IgD-negative memory B cell (primary cell): ENCODE data around the gene SCAI. TPM values are rescaled to one million over a fixed set of nuclear protein-coding genes. Genes with fewer than 3 reads are reported as not detected.
"Not testable (repeated sequence)": the region's sequence is repeated elsewhere in the genome, so short reads cannot be mapped to it uniquely, and the experiment has no call there.

Experiments
- H3K27ac Mint-ChIP-seq, 3 donors: one replicate each; pipeline ENCODE4 v1.8.0; 2020 to 2022; ENCODE audit warnings: mild to moderate bottlenecking in 3 of 3, mixed read lengths in 3 of 3, moderate library complexity in 1 of 3
- H3K27me3 Mint-ChIP-seq: one replicate; pipeline ENCODE4 v1.8.0; 2021; ENCODE audit warnings: mixed read lengths
- H3K36me3 Mint-ChIP-seq: one replicate; pipeline ENCODE4 v1.8.0; 2020; ENCODE audit warnings: mild to moderate bottlenecking, mixed read lengths
- H3K4me1 Mint-ChIP-seq, 3 donors: one replicate each; pipeline ENCODE4 v1.8.0; 2020 to 2022; ENCODE audit warnings: mixed read lengths in 3 of 3, mild to moderate bottlenecking in 1 of 3
- H3K4me3 Mint-ChIP-seq, 4 donors: one replicate each; pipeline ENCODE4 v1.8.0; 2020 to 2022; ENCODE audit warnings: mild to moderate bottlenecking in 4 of 4, mixed read lengths in 4 of 4, moderate library complexity in 3 of 4
- H3K9me3 Mint-ChIP-seq, 3 donors: one replicate each; pipeline ENCODE4 v1.8.0; 2020 to 2021; ENCODE audit warnings: mixed read lengths in 3 of 3, mild to moderate bottlenecking in 1 of 3
- polyA plus RNA-seq: library from polyadenylated mRNA; unstranded; fragments of 300-500 nt; fragmentation: Illumina TruSeq; gene quantifications from one replicate; pipeline ENCODE4 v1.2.3, GENCODE V29; 2021

SCAI gene
- polyA plus RNA-seq, 1 donor from 2014 or later = 4.9 TPM

DNA sequence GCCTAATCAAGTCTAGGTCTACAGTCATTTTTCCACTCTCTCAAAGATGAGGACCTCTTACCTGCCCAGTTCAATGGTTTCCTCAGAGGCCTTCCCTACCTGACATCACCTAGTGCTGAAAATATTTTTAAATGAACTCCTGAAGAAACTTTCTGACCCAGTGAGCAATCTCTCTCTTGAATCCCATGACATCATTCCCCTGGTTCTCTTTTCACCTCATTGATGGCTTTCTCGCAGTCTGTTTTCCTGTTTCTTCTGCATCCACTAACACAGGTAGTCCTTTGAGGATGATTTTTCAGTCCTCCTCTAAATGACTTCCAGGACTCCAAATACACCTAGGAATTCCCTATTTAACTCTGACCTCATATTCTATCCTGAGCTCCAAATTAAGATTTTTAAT, 40.3 kb downstream of the SCAI start:
- no peak overlapping the region for H3K4me3 Mint-ChIP-seq
- H3K4me1 Mint-ChIP-seq = peaks cover 2 to 7% (median 4%) of the 10 kb centered on the region in 3 donors
- peak overlapping the region in 1 of 3 donors; percentile 78 for H3K27ac Mint-ChIP-seq
- peaks cover 9% of the 10 kb centered on the region for H3K36me3 Mint-ChIP-seq
- no peaks in the 10 kb centered on the region for H3K27me3 Mint-ChIP-seq
- H3K9me3 Mint-ChIP-seq = no peaks in the 10 kb centered on the region

DNA sequence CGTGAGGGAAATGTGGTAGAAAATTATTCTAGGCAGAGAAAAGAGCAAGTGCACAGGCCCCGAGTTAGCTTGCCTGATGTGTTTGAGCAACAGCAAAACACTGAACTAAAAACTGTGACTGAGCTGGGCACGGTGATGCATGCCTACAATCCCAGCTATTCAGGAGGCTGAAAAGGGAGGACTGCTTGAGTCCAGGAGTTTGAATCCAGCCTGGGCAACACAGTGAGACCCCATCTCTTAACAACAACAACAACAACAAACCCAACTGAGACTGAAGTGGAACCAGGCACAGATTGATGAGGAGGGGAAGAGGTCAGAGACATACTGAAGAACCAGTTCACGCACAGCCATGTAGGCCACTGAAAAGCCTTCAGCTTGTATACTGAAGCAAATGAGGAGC, 42.5 kb downstream of the SCAI start:
- Mint-ChIP-seq H3K4me1 (peaks cover 2 to 4% (median 4%) of the 10 kb centered on the region in 3 donors), H3K36me3 (peaks cover 10% of the 10 kb centered on the region), H3K9me3 (peaks cover 0 to 5% (median 0%) of the 10 kb centered on the region in 3 donors), H3K27ac (peak overlapping the region in 1 of 3 donors; percentile 44), H3K4me3 (no peak overlapping the region), H3K27me3 (no peaks in the 10 kb centered on the region)

GRCh38 chr9:125099816-125100215, 43.5 kb downstream of the SCAI start:
- Mint-ChIP-seq H3K27ac (no peak overlapping the region), H3K4me1 (peaks cover 0 to 4% (median 4%) of the 10 kb centered on the region in 3 donors), H3K9me3 (peaks cover 0 to 5% (median 0%) of the 10 kb centered on the region in 3 donors), H3K36me3 (peaks cover 13% of the 10 kb centered on the region), H3K4me3 (no peak overlapping the region), H3K27me3 (no peaks in the 10 kb centered on the region)

DNA sequence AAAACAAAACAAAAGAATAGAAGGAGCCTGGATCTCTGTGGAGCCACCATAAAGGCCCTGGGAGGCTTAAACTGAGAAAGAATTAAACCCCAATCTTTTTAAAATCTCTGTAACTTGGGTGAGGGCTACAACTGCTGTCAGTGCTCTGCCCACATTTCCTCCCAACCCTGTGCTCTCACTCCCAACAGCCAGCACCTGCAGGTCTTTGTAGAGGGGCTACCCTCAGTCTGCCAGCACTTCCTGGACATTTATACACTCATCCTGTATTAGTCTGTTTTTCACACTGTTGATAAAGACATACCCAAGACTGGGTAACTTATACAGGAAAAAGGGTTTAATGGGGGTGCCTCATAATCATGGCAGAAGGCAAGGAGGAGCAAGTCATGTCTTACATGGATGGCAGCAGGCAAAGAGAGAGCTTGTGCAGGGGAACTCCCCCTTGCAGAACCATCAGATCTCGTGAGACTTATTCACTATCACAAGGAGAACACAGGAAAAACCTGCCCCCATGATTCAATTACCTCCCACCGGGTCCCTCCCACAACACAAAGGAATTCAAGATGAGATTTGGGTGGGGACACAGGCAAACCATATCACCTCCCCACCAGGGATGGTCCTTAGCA, 47.4 kb downstream of the SCAI start:
- Mint-ChIP-seq H3K9me3 (peaks cover 0 to 5% (median 0%) of the 10 kb centered on the region in 3 donors), H3K27ac (peak overlapping the region in 1 of 3 donors; percentile 71), H3K4me1 (peaks cover 4 to 5% (median 4%) of the 10 kb centered on the region in 3 donors), H3K4me3 (peak overlapping the region in 1 of 4 donors; percentile 53), H3K36me3 (peaks cover 11% of the 10 kb centered on the region), H3K27me3 (no peaks in the 10 kb centered on the region)

DNA sequence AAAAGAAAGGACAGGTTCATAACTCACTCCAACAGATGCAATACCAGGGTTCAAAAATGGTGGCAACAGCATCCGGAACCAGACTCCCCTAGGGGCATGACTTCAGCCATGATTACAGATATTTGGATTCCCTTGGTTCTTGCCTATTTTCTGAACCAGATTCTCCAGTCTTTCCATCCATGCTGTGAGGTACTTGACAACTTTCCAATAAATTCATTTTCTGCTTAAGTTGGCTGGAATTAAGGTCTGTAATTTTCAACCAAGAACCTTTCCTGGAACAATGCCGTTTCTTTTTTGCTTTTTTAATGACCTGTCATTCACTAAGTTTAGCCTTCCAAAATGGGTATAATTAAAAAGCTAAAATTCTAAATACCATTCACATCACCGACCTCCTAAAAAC, 52.2 kb downstream of the SCAI start:
- Mint-ChIP-seq H3K4me3 (no peak overlapping the region), H3K4me1 (peaks cover 4 to 9% (median 7%) of the 10 kb centered on the region in 3 donors), H3K9me3 (peaks cover 0 to 2% (median 0%) of the 10 kb centered on the region in 3 donors), H3K27me3 (no peaks in the 10 kb centered on the region), H3K36me3 (peaks cover 10% of the 10 kb centered on the region), H3K27ac (no peak overlapping the region)

GRCh38 chr9:125089331-125089730, 54.0 kb downstream of the SCAI start:
- H3K36me3 Mint-ChIP-seq = peaks cover 8% of the 10 kb centered on the region
- H3K4me1 Mint-ChIP-seq = peaks cover 6 to 9% (median 7%) of the 10 kb centered on the region in 3 donors
- H3K27ac Mint-ChIP-seq = no peak overlapping the region
- H3K27me3 Mint-ChIP-seq = no peaks in the 10 kb centered on the region
- H3K9me3 Mint-ChIP-seq = no peaks in the 10 kb centered on the region
- no peak overlapping the region for H3K4me3 Mint-ChIP-seq

DNA sequence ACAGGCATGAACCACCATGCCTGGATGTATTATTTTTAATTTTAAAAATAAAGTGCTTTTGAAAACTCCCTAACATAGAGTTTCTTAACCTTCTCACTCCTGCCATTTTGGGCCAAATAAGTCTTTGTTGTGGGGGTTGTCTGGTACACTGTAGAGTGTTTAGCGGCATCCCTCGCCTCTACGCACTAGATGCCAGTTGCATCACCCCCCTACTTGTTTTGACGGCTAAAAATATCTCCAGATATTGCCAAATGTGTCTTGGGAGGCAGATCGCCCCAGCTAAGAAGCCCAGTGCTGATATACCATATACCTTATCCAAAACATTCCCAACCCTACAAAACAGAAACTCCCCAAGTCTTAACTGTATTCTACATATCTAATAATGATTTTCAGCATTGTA, 54.6 kb downstream of the SCAI start:
- Mint-ChIP-seq H3K36me3 (peaks cover 6% of the 10 kb centered on the region), H3K4me1 (peaks cover 6 to 9% (median 7%) of the 10 kb centered on the region in 3 donors), H3K9me3 (peaks cover under 1 to 1% (median under 1%) of the 10 kb centered on the region in 3 donors)

GRCh38 chr9:125085703-125086477, 57.4 kb downstream of the SCAI start:
- Mint-ChIP-seq H3K9me3 (peaks cover 7 to 15% (median 9%) of the 10 kb centered on the region in 3 donors), H3K36me3 (peaks cover 18% of the 10 kb centered on the region), H3K4me3 (no peak overlapping the region), H3K27me3 (no peaks in the 10 kb centered on the region), H3K4me1 (peaks cover 2 to 7% (median 3%) of the 10 kb centered on the region in 3 donors), H3K27ac (no peak overlapping the region)

More for the DNA sequence above, 54.6 kb downstream of the SCAI start:
- Mint-ChIP-seq H3K27me3 (no peaks in the 10 kb centered on the region), H3K4me3 (no peak overlapping the region), H3K27ac (no peak overlapping the region)

DNA sequence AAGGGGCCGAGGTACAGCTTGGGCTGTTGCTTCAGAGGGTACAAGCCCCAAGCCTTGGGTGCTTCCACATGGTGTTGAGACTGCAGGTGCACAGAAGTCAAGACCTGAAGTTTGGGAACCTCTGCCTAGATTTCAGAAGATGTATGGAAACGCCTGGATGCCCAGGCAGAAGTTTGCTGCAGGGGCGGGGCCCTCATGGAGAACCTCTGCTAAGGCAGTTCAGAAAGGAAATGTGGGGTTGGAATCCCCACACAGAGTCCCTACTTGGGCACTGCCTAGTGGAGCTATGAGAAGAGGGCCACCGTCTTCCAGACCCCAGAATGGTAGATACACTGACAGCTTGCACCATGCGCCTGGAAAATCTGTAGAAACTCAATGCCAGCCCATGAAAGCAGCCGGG, 61.1 kb downstream of the SCAI start:
- H3K4me3 Mint-ChIP-seq, H3K27ac Mint-ChIP-seq, H3K27me3 Mint-ChIP-seq, H3K4me1 Mint-ChIP-seq: not testable (repeated sequence)
- Mint-ChIP-seq H3K36me3 (peaks cover 21% of the 10 kb centered on the region), H3K9me3 (peaks cover 7 to 17% (median 10%) of the 10 kb centered on the region in 3 donors)

DNA sequence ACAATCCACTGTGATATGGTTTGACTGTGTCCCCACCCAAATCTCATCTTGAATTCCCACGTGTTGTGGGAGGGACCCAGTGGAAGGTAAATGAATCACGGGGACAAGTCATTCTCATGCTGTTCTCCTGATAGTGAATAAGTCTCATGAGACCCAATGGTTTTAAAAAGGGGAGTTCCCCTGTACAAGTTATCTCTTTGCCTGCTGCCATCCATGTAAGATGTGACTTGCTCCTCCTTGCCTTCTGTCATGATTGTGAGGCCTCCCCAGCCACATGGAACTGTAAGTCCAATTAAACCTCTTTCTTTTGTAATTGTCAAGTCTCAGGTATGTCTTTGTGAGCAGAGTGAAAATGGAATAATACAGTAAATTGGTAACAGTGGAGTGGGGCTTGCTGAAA, 62.5 kb downstream of the SCAI start:
- H3K4me1 Mint-ChIP-seq, H3K27ac Mint-ChIP-seq, H3K27me3 Mint-ChIP-seq: not testable (repeated sequence)
- Mint-ChIP-seq H3K4me3 (peak overlapping the region in 1 of 4 donors; percentile 38), H3K9me3 (peaks cover 7 to 17% (median 10%) of the 10 kb centered on the region in 3 donors), H3K36me3 (peaks cover 18% of the 10 kb centered on the region)

- Mint-ChIP-seq H3K27me3 (no peaks in the 10 kb centered on the region), H3K4me1 (no peaks in the 10 kb centered on the region), H3K9me3 (peaks cover 7 to 17% (median 10%) of the 10 kb centered on the region in 3 donors), H3K4me3 (no peak overlapping the region), H3K27ac (no peak overlapping the region), H3K36me3 (peaks cover 17% of the 10 kb centered on the region)
These were observed 63.4 kb downstream of the SCAI start for GRCh38 chr9:125079931-125080330.

DNA sequence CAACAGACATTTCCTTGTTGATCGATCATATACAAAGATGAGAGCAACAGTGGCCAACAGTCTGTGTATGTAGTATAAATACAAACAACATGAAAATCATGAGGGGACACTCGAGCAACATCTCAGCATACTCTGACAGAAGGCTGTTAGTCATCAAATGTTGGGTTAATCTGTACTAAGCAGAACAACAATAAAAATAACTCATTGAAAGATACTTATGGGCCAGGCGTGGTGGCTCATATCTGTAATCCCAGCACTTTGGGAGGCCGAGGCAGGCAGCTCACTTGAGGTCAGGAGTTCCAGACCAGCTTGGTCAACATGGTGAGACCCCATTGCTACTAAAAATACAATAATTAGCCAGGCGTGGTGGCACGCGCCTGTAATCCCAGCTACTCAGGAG, 67.3 kb downstream of the SCAI start:
- no peaks in the 10 kb centered on the region for H3K4me1 Mint-ChIP-seq
- H3K9me3 Mint-ChIP-seq = peaks cover 0 to 3% (median 3%) of the 10 kb centered on the region in 3 donors
- H3K36me3 Mint-ChIP-seq = peaks cover 11% of the 10 kb centered on the region
- no peak overlapping the region for H3K4me3 Mint-ChIP-seq
- no peaks in the 10 kb centered on the region for H3K27me3 Mint-ChIP-seq
- no peak overlapping the region for H3K27ac Mint-ChIP-seq

DNA sequence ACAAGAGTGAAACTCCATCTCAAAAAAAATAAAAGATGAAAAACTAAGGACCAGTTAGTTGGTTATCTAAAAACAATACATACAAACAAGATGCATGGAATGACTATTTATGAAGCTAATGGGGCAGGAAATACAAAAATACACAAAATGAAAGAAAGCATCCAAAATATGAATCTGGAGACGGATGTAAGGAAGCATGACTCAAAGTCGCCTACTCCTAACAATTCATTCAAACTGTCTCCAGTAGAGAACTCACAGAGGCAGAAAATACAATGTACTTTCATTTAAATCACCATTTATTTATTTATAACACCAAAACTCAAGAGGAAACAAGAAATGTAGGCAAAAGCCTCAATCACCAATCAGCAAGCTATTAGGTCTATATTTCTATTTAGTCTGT, 68.4 kb downstream of the SCAI start:
- H3K4me3 Mint-ChIP-seq = no peak overlapping the region
- peaks cover 0 to 1% (median 0%) of the 10 kb centered on the region in 3 donors for H3K9me3 Mint-ChIP-seq
- peaks cover 9% of the 10 kb centered on the region for H3K36me3 Mint-ChIP-seq
- no peaks in the 10 kb centered on the region for H3K27me3 Mint-ChIP-seq
- no peaks in the 10 kb centered on the region for H3K4me1 Mint-ChIP-seq
- H3K27ac Mint-ChIP-seq = no peak overlapping the region

DNA sequence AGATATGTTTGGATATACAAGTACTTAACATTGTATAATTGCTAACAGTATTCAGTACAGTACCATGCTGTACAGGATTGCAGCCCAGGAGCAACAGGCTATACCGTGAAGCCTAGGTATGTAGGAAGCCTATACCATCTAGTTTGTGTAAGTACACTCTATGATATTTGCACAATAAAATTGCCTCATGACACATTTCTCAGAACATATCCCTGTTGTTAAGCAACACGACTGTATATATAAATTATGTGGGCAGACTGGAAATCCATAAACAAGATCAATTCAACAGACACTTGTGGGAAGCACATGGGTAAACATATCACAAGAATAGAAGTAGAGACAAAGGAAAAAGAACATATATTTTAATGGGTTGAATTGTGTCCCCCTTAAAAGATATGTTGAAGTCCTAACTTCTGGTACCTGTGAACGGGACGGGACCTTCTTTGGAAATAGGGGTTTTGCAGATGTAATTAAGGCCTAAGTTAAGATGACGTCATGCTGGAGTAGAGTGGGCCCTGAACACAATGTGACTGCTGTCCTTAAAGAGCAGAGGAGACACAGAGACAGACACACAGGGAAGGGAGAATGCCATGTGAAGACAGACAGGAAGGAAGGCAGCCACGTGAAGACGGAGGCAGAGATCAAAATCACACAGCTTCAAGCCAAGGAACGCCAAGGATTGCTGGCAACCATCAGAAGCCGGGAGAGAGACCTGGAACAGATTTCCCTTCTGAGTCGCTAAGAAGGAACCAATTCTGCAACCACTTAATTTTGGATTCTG, 76.3 kb downstream of the SCAI start:
- Mint-ChIP-seq H3K27ac (no peak overlapping the region), H3K27me3 (no peaks in the 10 kb centered on the region), H3K36me3 (peaks cover 8% of the 10 kb centered on the region), H3K9me3 (no peaks in the 10 kb centered on the region), H3K4me3 (no peak overlapping the region), H3K4me1 (no peaks in the 10 kb centered on the region)

DNA sequence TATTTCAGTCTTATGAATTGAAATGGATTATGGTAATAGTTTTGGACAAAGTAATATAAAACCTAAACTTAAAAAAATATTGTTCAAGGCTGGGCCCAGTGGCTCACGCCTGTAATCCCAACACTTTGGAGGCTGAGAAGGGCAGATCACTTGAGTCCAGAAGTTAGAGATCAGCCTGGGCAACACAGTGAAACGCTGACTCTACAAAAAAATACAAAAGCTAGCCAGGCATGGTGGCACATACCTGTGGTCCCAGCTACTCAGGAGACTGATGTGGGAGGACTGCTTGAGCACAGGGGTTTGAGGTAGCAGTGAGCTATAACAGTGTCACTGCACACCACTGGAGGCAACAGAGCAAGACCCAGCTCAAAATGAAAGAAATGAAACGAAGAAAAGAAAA, 81.9 kb downstream of the SCAI start:
- no peak overlapping the region for H3K27ac Mint-ChIP-seq
- no peaks in the 10 kb centered on the region for H3K4me1 Mint-ChIP-seq
- H3K9me3 Mint-ChIP-seq = no peaks in the 10 kb centered on the region
- H3K4me3 Mint-ChIP-seq = no peak overlapping the region
- H3K27me3 Mint-ChIP-seq = no peaks in the 10 kb centered on the region
- H3K36me3 Mint-ChIP-seq = peaks cover 12% of the 10 kb centered on the region
